ENCODE results near the gene USP37.
A peak's percentile ranks its signal among the peaks of the same experiment; 100 is the strongest.

Gene USP37, protein sequence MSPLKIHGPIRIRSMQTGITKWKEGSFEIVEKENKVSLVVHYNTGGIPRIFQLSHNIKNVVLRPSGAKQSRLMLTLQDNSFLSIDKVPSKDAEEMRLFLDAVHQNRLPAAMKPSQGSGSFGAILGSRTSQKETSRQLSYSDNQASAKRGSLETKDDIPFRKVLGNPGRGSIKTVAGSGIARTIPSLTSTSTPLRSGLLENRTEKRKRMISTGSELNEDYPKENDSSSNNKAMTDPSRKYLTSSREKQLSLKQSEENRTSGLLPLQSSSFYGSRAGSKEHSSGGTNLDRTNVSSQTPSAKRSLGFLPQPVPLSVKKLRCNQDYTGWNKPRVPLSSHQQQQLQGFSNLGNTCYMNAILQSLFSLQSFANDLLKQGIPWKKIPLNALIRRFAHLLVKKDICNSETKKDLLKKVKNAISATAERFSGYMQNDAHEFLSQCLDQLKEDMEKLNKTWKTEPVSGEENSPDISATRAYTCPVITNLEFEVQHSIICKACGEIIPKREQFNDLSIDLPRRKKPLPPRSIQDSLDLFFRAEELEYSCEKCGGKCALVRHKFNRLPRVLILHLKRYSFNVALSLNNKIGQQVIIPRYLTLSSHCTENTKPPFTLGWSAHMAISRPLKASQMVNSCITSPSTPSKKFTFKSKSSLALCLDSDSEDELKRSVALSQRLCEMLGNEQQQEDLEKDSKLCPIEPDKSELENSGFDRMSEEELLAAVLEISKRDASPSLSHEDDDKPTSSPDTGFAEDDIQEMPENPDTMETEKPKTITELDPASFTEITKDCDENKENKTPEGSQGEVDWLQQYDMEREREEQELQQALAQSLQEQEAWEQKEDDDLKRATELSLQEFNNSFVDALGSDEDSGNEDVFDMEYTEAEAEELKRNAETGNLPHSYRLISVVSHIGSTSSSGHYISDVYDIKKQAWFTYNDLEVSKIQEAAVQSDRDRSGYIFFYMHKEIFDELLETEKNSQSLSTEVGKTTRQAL
- total RNA-seq = 59.8 to 101 (median 63.3) reads per million in 3 experiments

DNA sequence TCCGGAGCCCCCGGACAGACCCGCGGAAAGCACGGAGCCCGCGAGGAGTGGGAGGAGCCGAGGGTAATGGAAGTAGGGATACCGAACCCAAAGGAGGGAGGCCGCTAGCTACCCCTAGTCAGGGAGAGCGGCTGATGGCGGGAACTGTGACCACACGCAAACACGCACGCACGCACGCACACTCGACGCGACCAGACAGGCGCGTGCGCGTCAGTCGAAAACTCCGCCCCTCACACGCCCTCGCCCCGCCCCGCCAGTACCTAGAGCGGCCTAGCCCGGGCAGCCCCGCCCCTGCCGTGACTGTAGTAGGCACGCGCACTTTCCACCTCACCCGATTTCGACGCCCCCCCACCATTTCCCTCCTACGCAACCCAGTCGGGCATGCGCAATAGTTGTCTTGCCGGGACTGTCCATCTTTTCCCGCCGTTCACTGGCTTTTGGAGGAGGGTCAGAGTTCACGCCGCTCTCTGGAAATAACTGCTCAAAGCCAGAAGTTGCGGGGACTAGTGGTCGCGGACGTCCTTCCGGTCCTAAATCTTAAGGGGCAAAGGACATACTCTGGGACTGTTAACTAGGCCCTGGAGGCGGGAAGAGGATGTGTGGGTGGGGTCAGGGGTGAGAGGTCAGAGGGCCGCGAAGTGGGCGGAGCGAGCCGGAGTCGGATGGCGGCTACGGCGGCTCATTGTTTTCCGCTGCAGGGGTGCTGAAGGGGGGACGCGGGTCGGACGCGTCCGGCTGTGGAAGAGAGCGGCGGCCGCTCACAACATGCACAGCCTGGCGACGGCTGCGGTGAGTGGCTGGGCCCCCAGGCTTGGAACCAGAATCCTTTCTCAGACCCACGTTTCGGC is at the start of gene USP37, which contains the start of gene CNOT9:
USP37 (minus strand) TSS at position 162 of the 848 bp plus-strand sequence. CDS start 9,698 bp downstream, outside the sequence.
CNOT9 (plus strand) TSS at position 650 of the 848 bp plus-strand sequence; CDS start at position 766, 116 bp downstream.
- DNase-seq = peak; percentile 100

DNA sequence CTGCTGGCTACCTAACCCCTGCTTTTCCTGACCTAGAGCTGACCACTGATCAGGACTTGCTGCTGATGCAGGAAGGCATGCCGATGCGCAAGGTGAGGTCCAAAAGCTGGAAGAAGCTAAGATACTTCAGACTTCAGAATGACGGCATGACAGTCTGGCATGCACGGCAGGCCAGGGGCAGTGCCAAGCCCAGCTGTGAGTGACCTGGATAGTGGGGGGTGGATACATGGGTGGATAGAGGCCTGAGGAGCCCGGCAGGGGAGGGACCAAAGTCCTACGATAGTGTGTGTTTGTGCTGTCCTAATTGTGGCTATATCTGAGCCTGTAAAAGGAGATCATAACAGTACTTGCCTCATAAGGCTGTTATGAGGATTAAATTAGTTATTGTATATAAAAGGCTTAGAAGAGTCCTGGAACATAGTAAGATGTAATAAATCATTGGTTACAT is 47.7 kb upstream of the USP37 start:
- no peak for DNase-seq

DNA sequence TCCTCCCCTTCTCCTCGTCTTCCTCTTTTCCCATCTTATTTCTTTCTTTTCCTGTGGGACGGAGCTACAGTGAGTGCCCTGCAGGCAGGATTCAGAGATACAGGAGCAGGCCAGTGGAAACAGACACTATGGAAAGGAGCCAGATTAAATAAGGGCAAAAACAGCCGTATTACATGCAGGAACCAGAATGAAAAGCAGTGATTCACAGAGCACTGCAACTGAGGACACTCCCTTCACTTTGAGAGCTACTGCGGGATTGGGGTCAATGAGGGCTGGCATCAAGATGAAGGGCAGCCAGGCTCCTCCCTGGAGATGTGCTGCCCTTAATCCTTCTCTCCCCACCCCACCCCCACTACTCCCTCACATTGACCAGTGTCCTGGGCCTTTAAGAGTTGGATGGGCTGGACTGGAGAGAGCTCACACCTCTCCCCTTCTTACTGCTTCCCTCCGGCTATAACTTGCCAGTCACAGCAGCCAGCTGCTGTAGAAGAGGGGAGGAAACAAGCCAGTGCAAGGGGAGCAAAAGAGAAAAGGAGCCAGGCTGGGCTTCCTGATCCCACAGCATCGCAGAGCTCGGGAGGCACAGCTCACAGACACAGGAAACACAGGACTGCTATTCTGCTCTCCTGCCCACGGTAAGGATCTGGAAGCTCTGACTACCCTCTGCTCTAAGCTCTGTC is 39.4 kb upstream of the USP37 start, which contains the start of gene PLCD4:
PLCD4 (plus strand) TSS at position 464 of the 680 bp plus-strand sequence. CDS start 7,841 bp downstream, outside the sequence.
- no peak for DNase-seq

DNA sequence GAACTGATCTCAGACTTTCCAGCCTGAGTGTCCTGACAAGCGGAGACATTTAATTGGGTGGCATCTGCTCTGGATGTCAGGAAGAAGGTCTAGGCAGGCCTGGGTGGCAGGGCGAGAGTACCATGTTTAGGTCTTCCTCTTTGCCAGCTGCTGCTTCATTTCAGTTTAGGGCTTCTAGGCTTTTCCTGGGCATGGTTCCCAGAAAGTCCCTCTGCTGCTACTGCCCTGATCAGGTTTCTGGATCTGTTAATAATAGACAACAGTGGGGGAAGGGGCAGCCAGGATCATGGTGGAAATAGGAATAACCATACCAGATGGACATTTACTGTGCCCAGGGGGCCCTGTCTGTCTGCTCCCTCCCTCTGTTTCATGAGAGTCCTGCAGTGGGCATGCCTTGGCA is 37.3 kb upstream of the USP37 start:
- DNase-seq = no peak

DNA sequence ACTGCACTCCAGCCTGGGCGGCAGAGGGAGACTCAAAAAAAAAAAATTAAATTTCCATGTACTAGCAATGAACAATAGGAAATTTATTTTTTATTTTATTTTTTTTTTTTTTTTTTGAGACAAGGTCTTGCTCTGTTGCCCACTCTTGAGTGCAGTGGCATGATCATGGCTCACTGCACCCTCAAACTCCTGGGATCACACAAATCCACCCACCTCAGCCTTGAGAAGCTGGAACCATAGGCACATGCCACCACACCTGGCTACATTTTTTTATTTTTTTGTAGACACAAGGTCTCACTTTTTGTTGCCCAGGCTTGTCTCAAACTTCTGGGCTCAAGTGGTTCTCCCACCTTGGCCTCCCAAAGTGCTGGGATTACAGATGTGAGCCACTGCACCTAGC is 17.4 kb upstream of the USP37 start:
- DNase-seq = no peak

DNA sequence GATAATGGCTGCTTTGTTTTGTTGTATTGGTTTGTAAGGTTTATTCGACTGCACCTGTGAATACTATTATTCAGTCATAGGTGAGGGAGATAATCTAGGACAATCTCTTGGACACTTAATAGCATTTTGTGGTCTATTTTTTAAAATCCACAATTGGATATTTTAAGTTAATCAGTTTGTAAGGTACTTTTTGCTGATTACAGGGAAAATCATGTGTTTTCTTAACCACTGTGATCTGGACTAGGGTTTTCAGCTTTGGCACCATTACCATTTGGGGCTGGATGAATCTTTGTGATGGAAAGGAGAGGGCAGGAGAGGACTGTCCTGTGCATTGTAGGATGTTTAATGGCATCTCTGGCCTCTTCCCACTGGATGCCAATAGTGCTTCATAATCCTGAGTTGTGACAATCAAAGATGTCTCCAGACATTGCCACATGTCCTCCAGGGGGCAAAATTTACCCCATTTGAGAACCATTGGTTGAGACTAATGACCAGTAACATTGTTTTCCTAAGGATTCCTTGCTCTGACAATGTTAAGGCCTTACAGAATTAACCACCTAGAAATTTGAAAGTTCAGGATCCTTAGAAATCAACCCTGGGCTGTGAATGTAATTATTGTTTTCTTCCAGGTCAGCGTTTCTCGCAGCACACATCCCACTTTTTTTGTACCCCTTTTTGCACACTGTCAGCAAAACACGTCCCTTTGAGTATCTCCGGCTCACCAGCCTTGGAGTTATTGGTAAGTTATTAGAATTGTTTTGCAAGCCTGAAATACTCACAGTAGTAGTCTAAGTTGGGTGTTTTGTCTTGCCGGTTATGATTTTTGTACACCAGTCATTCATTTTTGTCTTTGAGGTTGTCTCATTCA is 16.1 kb upstream of the USP37 start:
- no peak for DNase-seq

DNA sequence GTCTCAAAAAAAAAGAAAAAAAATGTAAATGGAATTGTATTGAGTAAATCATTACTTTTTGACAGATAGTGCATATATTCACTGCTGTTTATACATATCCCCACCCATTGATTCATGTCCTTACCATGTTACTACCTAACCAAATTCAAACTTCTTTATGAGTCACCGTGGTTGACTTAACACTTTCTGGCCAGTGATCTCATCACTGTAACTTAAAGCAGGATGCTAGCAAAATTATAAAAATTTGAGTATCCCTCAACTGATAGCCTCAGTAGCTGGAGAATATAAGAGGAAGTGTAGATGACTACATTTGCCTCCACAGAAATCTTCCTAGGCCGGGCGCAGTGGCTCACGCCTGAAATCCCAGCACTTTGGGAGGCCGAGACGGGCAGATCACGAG is 13.9 kb upstream of the USP37 start:
- no peak for DNase-seq

DNA sequence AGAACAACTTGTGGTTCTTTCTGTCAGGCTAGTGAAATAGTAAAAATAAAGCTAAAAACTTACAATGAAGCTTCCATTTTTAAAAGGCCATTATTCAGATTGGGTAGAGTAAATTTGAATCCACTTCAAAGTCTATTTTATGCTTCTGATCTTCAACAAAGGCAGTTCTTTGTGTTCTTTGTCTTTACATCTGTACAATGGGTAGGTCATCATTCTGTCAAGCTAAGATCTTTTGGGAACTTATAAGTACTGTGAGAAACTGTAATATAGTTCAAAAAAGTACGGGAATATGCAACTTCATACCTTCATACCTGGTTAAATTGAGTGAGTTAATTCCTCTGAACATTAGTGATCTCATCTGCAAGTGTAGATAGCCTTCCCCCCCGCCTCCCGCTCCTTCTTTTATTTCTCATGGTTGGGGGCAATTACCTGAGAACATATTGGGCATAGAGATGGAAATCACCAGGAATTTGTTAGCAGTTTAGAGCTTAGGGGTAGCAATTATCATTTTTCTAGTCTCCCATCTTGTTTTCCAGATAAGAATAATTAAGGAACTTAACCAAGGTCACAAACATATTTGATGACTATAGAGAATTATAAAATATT is 10.2 kb upstream of the USP37 start:
- DNase-seq = no peak

DNA sequence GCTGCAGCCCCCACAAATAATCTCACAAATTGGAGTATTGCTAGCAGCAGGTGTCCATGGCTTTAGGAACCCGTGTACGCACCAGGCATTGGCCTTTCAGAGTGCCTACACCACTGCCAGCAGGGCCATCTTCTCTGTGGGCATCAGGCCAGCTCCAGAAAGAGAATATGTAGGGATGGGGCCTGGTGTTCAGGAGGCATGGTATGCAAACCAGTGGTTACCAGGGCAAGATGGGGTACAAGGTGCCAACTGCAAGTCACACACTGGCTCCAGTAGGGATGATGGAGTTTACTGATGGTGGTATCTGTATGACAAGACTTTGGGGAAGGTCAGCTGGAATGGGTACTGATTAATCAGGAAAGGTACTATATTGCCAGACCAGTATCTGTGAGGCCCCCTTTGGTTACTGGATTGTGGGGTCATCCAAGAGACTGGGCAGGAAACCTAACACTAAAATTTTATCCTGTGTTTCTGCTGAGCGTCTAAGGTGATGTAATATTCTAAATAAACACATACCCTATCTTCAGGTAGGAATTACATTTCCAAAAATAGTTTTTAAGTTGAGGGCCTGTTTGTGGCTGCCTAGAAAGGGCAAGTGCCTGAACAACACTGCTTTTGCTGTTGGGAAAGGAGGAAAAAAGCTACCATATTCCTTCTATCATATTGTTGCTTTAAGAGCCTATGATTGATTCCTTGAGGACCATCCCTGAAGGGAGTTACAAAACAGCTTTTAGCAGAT is 9.5 kb upstream of the USP37 start:
- DNase-seq = no peak

DNA sequence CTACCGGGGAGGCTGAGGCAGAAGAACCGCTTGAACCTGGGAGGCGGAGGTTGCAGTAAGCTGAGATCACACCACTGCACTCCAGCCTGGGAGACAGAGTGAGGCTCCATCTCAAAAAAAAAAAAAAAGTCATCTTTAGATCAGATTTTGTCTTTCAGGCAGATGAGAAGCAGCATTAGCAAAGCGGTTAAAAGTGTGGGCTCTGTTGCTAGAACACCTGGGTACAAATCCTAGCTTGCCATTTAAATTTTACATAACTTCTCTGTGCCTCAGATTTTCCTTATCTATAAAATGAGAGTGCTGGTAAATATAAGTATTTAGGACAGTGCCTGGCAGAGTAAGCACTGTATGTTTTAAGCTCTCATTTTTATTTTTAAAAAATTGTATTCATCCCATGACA is 8.7 kb upstream of the USP37 start:
- no peak for DNase-seq

DNA sequence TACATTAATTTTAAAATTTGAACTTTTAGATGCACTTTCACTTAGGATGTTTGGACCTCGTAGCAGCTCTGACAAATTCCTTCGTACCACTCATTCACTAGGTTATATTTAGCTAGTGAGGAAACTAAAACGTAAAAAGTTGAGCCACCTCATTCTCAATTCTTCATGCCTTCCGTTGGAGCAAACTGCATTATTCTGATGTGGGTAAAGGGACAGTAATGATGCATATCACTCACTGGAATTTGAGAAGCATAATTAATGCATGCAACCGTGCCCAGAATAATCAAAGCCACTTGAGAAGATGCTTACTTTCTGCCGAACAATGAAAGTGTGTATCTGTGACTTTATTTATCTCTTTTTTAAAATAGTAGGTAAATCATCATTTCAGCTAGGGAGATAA is 2.7 kb upstream of the USP37 start:
- no peak for DNase-seq

DNA sequence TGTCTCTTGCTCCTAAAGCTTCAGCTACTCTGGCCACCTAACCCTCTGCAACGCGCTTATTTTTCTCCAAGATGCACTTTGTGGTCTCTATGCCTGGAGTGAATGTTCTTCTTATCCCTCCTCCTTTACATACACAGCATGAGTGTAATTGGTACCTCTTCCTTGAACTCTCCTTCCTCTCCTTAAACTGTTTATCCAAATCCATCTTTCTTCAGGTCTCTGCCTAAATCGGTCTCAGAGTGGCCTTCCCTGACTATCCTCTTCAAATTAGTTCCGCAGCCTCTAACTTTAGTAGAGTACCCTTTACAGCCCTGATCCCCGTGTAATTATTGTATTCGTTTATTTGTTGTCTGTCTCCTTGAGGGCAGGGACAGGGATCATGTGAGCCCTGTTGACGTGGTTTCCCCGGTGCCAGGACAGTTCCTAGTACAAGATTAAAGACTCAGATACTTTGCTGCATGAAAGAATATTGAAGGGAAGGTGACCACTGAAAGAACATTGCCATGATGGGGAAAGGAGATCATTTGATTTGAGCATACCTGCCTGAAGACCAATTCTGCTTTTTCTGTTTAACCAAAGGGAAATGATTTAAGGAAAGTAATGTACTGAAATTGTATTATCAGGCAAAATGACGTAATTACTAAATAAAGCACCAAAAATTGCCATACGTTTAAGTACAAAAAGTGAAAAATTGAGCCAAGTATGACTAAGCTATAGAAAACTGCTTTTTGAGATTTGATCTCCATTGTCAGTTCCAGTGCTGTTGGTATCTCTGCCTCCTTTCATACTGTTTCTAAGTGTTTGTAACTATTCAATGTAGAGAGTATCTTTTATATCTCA is 1.7 kb upstream of the USP37 start:
- peak; percentile 1 for DNase-seq

DNA sequence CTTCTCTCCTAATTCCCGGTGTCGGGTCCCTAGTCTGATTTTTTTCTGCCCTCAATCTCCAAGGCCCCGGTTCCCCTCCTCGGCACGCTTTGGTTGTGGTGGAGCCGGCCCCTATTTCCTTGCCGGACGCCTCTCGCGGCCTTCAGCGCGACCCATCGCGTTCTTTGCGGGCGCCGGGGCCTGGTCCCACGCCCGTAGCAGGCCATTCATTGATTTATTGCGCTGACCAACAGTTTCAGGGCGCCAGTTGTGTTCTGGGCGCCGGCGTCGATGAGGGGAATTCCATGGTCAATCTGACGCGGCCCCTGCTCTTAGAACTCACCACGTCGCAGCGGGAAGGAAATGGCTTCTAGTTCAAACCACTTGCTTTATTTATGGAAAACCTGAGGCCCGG is 884 bp upstream of the USP37 start:
- peak; percentile 52 for DNase-seq

DNA sequence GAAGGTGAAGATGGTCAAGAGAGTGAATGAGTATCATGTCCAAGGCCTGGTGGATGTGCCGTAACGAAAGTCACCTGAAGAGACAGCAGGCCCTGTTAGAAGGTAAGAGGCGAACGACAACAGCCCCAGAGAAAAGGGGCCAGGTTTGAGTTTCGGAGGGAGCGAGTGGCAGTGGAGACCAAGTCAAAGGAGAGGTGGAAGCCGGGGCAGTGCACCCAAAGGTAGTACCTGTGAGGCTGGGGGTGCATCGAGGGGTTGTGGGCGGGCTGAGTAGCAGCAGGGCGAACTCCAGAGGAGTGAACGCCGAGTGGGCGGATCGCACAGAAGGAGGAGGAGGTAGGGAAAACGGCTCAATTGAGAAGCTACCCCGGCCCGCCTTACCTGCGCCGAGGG is 358 bp downstream of the USP37 start:
- no peak for DNase-seq

DNA sequence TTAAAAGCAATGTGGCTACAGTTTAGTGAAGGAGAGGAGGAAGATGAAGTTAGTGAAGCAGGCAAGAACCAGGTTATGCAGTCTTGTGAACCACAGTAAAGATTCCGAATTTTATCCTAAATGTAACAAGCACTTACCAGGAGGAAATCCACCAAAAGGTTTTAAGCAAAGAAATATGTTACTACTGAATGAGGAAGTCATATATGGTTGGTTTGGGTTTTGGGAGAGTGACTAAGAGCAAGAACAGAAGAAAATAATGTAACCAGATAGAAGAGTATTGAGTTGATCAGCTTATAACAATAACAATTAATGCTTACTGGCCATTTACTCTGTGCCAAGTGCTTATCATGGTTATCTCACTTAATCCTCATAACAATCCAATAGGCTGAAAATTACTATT is 1.9 kb downstream of the USP37 start:
- DNase-seq = no peak

DNA sequence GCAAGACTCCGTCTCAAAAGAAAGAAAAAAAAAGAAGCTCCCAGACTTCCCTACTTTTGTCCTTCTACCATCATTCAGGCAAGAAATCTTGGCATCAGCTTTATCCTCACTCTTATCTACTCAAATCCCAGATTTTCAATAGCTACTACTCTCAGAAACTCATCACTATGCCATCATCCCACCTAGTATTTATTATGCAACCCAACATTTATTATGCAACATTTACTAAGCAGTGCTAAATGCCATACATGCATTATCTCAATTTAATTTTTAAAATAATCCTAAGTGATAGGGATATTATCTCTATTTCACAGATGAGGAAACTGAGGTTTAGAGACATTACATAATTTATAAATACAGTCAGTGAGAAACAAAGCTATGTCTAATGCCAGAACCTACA is 4.1 kb downstream of the USP37 start:
- DNase-seq = no peak

DNA sequence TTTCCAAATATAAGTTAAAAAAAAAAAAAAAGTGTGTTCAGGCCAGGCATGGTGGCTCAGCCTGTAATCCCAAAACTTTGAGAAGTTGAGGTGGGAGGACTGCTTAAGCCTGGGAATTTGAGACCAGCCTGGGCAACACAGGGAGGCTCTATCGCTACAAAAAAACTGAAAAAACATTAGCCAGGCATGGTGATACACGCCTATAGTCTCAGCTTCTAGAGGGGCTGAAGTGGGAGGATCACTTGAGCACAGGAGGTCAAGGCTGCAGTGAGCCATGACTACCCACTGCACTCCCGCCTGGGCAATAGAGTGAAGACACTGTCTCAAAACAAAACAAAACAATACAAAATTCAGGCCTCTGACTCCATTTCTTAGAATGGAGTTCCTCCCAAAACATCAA is 9.2 kb downstream of the USP37 start:
- no peak for DNase-seq

DNA sequence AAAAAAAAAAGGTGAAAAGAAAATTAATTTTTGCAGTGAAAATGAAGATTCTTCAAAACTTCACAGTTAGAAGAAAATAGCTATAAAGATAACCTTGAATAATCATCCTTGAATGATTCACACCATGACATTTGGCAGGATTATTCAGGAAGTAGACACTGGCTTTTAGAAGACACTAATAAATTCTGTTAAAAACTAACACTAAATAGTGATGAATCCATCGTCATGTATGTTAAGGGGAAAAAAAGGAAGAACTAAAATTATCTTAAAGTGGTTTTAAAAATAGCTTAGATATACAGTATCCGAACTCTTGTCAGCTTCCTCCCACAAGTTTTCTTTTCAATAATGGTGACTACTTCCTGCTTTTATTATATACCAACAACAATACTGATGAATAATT is 10.2 kb downstream of the USP37 start:
- no peak for DNase-seq

DNA sequence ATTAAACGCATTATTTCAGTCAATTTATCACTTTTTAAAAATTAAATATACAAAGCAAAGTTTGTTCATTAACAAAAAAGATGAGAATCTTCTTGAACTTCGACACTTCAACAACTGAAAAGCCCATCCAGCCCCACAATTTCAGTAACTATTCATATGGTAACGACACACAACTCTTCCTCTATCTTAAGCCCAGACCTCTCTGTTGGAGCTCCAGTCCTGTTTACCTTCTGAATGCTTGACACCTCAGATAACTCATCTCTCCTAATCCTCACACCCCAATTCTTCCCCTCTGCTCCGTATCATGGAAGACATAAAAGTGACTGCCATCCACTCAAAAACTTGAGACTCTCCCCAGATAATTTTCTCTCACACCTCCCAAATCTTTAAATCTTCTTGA is 12.6 kb downstream of the USP37 start:
- no peak for DNase-seq
